HG02588 (cell line): ENCODE results near the gene RAP1GAP.
A peak's percentile ranks its signal among the peaks of the same experiment; 100 is the strongest.

Experiments used
- ATAC-seq: cut with Tn5 transposase; IDR thresholded peaks from one replicate; pipeline ENCODE4 v1.9.1; 2021; ENCODE audit warnings: mild to moderate bottlenecking, moderate library complexity; ENCODE audit not compliant: unreplicated experiment

The RAP1GAP gene

DNA sequence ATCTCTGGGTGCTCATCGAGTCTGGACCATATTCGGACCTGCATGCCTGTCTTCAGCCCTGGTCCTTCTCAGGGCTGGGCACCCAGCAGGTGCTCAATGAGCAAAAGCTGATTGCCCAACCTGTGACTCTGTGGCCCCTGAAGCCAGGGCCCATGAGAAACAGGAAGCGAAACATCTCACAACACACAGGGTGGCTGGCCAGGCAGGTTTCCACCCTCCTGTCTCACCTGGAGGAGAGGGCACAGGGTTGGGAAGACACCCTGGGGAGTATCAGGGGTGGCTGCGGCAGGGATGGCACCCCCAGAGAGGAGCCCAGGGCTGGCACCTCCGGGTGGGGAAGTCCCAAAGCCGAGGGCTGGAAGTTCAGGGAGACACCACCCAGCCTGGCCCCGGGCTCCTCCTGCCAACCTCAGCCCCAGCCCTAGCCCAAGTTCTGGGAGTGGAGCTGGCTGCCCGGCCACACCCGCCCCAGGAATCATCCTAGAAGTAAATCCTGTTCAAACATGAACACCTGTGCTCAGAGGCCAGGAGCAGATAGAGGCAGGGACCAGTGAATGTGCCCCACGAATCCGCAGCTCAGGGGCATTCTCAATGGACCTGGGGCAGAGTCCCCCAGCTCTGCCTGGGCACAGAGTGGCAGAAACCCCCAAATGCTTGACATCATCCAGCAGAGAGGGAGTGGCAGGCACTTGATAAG is 54.6 kb downstream of the RAP1GAP start:
- no peak for ATAC-seq

DNA sequence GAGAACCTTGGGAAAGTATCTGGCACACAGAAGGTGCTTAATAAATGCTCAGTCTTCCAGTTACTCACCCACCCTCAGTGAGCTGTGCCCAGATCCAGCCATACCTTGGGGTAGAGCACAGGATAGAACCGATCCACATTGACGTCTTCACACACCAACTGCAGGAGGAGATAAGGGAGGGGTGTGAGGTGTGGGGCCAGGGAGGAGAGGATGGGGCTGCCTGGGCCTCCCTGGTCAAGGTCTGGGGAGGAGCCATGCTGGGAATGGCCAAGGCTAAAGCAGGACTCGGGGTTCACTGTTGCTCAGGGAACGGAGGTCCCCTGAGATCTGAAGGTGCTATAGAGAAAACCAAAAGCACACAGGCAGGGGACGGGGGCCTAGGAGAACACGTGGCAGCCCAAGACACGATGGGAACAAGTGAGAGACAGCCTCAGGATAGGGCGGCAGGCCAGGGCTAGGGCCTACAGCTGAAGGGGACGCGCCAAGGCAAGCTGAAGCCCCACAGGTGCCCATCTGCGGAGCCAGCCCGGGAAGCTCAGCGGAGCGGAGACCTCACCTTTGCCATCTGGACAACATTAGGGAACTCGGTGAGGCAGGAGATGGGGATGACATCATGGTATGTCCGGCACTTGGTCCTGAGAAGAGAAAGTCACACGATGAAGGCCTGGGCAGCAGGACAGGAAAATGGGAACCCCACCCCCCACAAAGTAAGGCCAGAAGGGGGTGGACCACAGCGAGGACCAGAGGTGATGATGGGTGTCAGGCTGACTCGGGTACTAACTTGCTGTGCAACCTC is 55.9 kb downstream of the RAP1GAP start:
- ATAC-seq, result no peak

DNA sequence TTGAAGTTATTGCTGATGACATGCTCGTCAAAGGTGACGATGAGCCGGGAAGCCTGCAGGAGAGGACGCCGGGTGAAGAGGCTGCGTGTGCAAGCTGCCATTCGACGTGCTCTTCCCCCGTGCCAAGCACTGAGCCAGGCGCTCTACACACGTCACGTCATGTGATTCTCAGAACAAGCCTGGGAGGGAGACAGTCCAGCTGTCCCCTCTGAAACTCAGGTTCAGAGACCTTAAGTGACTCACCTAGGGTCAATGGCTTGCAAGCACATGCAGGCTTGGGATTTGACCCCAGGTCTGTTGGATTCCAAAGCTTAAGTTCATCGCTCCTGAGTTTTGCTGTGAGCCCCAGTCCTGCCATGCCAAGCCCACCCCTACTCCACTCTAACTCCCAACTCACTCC is 57.1 kb downstream of the RAP1GAP start:
- ATAC-seq, result no peak

DNA sequence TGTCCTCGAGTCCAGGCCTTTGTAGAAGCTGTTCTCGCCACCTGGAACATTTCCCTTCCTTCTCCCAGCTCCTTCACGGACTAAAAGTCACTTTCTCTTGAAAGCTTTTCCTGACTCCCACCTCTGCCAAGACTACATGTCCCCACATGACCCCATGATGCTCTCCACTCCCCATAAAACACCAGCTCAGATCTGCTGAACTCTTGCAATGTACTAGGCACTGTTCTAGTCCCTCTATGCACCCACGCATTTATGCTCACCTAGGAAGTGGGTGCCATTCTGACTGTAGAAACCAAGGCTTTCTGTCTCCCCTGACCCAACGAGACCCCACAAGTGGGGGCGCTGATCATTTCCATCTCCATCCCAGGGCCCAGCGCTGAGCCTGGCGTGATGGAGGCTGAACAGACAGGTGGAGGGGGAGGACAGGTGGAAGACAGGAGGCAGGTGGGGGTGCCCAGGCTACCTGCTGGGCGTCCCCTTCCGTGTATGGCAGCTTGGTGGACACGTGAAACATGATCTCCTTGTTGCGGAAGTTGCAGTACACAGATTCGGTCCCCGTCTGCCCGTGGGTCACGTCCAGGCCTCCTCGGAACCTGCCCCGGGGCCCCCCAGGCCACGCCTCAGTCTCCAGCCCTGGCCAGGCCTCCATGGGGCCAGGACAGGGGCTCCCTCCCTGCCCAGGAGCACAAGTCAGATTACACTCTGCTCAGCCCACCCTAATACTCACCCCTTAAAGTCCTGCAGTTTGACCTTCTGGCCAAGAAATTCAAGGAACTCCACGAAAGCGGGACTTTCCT is 58.0 kb downstream of the RAP1GAP start:
- ATAC-seq, result no peak

DNA sequence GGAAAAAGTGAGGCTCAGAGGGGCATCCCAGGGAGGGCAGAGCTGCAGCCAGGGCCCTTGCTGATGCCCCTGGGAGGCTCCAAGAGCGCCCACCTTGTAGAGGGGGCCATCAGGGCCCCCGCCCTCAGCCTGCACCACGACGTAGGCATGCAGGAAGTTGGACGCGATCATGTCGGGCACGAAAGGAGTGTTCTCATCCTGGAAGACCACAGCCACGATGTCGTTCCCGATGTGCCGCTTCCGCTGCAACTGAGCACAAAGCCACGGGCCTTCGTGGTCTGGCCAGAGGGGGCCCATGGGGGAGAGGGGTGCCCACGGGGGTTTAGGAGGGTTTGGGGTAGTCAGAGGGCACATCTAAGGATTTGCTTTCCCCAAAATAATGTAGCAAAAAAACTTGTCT is 59.1 kb downstream of the RAP1GAP start:
- ATAC-seq, result no peak

DNA sequence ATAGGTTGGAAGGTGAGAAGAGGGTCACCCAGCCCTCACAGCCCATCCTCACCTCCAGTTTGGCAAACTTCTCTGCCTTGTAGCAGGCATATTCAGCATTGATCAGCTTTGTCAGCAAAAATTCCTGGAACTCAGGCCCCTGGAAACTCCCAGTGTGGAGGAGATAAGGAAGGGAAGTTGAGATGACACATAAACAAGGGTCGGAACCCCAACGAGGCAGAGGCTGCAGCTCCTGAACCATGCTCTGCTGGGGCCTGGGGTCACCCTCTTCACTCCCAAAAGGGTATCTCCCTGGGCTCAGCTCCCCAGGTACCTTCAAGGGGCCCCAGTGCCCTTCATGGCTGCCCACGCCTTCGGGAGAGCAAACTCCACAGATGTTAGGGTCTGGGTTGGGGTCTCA is 60.4 kb downstream of the RAP1GAP start:
- no peak for ATAC-seq

DNA sequence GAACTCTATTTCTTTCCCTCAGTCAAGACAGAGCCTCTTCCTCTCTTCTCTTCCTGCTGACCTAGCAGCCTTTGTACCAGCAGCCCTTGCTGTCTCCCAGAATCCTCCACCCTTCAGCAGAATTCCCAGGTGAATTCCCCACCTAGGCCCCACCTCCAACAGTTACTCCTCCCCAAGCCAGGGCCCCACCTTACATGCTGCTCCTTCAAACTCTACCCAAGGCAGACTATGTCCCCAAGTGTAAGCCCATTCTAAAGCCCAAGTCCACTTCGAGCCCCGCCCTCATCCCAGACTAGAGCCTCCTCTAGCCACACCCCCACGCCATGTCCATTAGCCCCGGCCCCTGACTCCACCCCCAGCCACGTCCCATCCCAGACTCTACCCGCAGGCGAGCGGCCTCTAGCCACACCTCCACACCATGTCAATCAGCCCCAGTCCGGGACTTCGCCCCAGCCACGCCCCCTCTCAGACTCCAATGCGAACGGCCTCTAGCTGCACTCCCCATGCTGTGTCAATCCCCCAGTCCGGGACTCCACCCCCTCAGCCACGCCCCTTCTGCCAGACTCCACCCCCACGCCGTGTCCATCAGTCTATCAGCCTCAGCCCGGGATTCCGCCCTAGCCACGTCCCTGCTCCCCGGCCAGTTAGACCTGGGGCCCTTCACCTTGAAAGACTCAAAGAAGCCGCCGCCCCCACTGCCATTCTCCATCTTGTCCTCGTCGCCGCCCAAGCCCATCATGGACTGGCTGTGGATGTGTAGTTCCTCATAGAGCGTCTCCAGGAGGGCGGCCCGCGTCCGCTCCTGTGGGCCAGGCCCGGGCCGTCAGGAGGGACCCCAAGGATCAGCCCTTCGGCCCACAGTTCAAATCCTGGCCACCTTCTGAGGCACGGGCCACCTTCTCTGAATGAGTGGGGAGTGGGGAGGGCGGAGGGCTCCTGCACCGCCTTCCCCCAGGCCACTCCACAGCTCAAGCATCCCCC is 61.3 kb downstream of the RAP1GAP start:
- ATAC-seq, result peak; percentile 52

DNA sequence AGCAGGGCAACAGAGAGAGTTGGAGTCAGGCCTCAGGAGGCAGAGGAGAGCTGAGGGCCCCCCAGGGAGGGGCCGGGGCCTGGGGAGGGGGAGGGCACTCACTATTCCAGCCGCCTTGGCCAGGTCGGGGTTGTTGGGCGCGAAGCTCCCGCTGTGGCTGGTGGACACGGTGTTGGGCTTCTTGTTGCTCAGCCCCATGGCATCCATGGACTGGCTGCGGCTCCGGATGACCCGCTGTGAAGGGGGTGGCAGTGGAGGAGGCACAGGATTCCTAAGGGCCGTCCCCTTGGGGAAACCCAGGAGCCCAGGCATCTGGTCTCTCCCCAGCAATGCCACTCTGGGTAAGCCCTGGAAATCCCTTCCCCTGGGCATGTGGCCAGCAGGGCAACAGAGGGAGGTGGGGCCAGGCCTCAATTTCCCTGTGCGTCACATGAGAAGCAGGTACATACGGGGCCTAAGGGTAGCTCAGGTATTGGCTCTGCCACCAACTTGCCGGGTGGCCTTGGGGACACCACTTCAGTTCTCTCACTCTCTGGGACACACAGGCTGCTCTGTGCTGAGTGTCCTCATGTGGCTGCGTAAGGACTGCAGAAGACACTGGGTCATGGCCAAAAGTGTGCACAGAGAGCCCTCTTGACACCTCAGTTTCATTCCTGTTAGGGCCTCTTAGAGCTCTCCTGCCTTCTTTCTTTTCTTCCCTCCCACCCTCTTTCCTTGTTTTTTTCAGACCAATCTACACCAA is 63.0 kb downstream of the RAP1GAP start:
- ATAC-seq, result no peak

DNA sequence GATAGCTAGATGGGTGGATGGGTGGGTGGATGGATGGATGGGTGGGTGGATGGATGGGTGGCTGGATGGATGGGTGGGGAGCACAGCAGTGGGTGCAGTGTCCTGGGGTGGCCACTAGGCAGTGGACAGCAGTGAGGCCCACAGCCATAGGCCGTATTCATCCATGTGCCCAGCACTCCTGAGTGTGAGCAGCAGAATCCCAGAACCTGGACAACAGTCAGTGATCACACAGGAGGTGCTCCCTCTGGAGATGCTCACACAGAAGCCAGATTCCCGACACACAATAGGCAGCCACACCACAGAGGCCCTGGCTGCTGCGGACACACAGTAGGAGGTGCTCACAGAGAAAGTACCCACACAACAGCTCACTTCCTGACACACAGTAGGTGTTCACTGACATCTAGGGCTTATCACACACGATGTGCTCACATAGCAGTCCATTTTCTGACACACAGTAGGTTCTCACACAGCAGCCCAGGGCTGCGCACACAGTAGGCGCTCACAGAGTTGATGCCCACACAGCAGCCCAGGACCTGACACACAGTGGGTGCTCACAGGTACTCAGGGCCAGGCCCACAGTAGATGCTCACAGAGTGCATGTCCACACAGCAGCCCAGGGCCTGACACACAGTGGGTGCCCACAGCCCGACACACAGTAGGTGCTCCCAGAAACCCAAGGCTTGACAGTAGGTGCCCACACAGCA is 64.0 kb downstream of the RAP1GAP start:
- ATAC-seq, result no peak

DNA sequence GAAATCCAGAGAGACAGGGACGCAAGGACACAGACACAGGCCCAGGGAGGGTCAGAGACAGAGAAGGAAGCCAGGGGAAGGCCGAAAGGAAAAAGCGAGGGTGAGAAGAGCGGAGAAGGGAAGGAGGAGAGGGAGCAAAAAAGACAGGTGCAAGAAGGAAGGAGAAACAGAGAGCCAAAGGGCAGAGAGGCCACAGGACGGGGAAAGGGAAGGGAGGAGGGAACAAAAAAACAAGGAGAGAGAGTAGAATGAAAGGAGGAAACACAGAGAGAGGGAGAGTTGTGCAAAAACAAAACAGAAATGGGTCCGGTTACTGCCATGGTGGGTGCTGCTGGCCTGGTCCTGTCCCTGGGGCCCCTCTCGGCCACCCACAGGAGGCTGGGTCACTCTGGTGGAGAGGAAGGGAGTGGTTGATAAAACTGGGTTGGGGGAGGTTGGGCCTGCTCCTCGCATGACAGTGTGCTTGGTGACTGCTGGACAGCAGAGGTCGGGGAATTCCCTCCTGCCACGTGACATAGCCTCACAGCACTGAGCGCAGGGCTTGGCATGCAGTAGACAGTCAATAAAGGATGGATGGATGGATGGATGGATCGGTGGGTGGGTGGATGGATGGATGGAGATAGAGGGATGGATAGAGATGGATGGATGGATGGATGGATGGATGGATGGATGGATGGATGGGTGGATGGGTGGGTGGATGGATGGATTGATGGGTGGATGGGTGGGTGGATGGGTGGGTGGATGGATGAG is 64.8 kb downstream of the RAP1GAP start:
- ATAC-seq, result no peak

DNA sequence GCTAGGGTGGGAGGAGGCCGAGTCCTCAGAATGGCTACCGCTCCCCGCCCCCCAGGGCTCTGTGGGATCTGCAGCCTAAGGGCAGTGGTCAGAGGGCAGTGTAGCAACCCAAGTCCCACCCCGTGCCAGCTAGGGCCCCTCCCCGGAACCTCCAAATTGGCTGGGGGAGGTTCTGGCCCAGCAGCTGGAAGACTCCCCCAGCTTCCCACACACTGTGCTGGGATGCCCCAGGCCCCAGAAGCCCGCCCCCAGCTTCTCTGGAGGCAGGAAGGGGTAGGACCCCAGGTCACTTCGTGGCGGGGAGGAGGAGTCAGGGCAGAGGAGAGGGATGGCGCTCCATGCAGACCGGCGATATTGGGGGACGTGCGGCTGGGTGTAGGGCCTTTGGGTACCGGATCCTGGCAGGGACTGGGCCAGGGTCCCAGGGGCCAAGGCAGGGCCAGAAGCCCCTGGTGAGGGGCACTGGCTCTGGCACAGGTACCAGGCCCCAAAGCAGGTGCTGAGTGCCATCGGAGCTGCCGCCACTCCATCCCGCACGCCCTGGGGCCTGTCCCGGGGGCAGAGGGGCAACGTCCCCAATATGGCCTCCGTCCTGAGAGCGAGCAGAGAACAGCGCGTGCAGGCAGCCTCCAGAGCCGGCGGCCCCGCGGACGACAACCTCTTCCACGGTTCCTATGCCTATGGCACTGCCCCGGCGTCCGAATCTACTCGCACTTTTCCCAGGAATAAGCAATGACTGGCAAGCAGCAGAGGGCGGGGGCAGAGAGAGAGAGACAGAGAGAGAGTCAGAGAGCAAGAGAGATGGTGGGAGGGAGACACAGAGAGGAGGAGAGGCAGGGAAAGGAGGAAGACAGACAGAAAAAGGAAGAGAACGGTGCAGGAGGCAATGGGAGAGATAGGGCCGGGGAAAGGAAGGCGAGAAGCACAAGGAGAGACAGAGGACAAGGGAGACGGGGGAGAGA is 65.7 kb downstream of the RAP1GAP start:
- ATAC-seq, result no peak

DNA sequence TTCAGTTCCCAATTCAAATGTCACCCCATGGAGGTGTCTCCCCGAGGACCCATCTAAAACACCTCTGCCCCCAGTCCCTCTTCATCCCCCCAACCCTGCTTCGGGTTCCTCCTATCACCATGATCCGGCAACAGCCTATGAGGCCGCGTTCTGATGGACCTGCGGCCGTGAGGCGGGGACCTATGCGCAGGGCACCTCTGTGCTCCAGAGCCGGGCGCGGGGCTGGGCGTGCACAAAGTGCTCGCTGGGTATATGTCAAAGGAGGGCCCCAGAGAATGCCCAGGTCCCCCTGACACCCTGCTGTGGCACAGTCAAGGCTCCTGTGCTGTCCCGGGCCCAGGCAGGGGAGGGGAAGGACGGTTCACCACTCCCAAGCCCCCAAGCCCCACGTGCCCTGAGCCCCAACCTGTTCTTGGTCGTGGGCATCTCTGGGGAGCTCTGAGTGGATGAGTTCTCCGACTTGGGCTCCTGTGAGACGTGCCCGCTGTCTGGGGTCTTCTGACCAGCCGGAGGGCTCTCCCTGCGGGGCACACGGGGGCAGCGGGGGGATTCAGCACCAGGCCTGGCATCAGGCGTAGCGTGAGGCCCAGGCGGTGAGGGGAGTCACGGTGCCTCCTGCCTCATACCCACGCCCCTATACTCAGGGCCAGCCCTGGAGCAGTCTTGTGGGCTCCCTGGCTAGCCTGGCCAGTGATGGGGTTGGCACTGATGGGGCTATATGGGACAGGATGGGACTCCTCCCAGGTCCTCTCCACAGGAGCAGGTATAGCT is 67.7 kb downstream of the RAP1GAP start:
- no peak for ATAC-seq

DNA sequence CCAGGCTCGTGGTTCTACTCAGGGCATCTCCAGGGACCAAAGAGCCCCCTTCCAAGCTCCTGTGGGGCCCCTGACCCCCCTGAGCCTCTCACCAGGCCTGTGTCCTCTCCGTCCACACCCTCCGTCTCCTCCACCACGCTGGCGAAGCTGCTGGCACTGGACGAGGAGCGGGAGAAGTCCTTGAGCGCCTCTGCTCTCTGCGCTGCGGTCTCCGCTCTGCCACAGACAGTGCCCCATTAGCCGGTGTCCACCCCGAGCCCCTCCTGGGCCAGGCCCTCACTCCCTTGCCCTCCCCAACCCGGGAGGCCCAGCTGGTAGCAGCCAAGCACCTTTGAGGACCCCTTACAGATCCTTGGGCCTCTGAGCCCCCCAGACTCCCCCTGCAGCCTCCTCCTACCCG is 69.8 kb downstream of the RAP1GAP start:
- no peak for ATAC-seq

DNA sequence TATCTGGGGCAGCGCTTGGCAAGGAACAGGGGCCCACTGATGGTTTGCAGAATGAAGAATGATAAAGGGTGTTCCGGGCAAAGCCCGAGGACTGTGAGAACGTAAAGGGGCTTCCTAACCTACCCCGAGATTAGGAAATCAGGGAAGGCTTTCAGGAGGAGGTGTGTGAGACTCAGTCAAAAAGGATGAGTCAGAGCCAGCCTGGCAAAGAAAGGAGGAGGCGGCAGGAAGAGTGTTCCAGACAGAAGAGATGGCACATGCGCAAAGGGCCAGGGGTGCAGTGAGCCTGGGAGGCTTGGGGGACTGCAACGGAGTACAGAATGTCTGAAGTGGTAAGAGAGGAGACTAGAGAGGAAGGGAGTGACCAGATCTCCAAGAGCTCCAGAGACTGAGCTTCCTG is 70.3 kb downstream of the RAP1GAP start:
- no peak for ATAC-seq

DNA sequence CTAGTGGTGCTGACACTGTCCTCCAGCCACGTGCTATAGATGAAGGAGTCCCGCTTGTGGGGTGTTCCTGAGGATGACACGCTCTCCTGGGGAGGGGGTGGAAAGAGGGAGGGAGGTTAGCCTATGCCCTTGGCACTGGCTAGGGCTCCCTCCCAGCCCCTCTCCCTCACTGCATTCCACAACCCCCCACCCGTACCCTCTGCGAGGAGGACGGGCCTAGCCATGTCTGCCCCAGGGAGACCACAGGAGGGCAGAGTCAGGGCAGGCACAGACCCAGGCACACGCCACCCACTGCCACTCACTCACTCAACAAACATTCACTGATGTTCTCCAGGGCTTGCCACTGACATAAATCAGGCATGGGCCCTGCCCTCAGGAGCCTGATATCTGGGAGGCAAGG is 70.7 kb downstream of the RAP1GAP start:
- ATAC-seq, result no peak

DNA sequence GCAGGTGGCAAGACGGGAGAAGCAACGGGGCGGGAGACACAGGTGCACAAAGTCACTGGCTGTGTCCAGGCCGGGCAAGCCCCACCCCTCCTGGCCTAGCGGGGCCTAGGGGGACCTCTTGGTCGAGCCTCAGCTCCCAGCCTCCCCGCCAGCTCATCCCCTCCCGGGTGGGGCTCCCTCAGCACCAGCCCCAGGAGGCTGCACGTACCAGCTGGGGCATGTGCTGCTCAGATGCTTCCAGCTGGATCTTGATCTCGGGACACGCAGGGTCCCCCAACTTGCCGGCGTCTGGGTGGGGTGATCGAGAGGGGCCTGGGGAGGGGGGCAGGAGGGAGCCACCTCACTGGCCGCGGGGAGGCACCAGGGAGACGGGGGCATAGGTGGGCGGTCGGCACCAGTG is 71.4 kb downstream of the RAP1GAP start:
- ATAC-seq, result no peak

DNA sequence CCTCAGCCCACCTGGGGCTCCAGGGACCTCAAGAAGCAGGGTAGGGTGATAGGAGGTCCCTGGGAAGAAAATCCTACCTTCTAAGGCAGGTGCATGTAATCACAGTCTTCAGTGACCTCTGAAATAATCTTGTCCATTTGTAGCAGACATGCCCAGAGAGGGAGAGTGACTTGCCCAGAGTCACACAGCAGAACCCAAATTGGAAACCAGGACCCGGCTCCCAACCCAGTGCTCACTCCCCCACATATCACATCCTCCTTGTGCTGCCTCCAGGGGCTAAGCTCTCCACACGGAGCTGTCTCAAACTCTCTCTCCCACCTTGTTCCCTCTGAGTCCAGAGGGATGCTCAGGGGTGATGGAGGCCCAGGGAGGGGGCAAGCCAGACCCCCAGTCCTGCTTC is 72.5 kb downstream of the RAP1GAP start:
- no peak for ATAC-seq
